HG02610 (cell line): ENCODE data around the gene ITGBL1.

Experiments used
- ATAC-seq: cut with Tn5 transposase; IDR thresholded peaks from one replicate; pipeline ENCODE4 v1.9.1; 2021; ENCODE audit warnings: mild to moderate bottlenecking, moderate library complexity; ENCODE audit not compliant: unreplicated experiment

Gene ITGBL1

GRCh38 chr13:101554420-101555125, 102.1 kb downstream of the ITGBL1 start:
- ATAC-seq, result no peak

GRCh38 chr13:101555610-101556009, 103.1 kb downstream of the ITGBL1 start:
- no peak for ATAC-seq

GRCh38 chr13:101556676-101557123, 104.2 kb downstream of the ITGBL1 start:
- ATAC-seq, result no peak

GRCh38 chr13:101565317-101565716, 112.8 kb downstream of the ITGBL1 start:
- ATAC-seq, result no peak

- ATAC-seq, result no peak
These were observed 115.4 kb downstream of the ITGBL1 start for GRCh38 chr13:101567841-101568240.

GRCh38 chr13:101569807-101570206, 117.3 kb downstream of the ITGBL1 start:
- no peak for ATAC-seq

- no peak for ATAC-seq
These were observed 117.9 kb downstream of the ITGBL1 start for GRCh38 chr13:101570410-101570809.

GRCh38 chr13:101572456-101572855, 120.0 kb downstream of the ITGBL1 start:
- no peak for ATAC-seq

GRCh38 chr13:101575581-101575980, 123.1 kb downstream of the ITGBL1 start:
- no peak for ATAC-seq

GRCh38 chr13:101576455-101576854, 124.0 kb downstream of the ITGBL1 start:
- ATAC-seq, result no peak

- ATAC-seq, result no peak
These were observed 124.5 kb downstream of the ITGBL1 start for GRCh38 chr13:101576977-101577376.

- no peak for ATAC-seq
These were observed 126.9 kb downstream of the ITGBL1 start for GRCh38 chr13:101579281-101579802.

- no peak for ATAC-seq
These were observed 131.9 kb downstream of the ITGBL1 start for GRCh38 chr13:101584331-101584730.

GRCh38 chr13:101590479-101590878, 138.0 kb downstream of the ITGBL1 start:
- no peak for ATAC-seq

- no peak for ATAC-seq
These were observed 142.5 kb downstream of the ITGBL1 start for GRCh38 chr13:101594936-101595335.

GRCh38 chr13:101596803-101597202, 144.3 kb downstream of the ITGBL1 start:
- ATAC-seq, result no peak

- ATAC-seq, result no peak
These were observed 159.3 kb downstream of the ITGBL1 start for GRCh38 chr13:101611491-101612475.

GRCh38 chr13:101612735-101613134, 160.3 kb downstream of the ITGBL1 start:
- ATAC-seq, result no peak

- no peak for ATAC-seq
These were observed 162.0 kb downstream of the ITGBL1 start for GRCh38 chr13:101614491-101614890.

- no peak for ATAC-seq
These were observed 166.1 kb downstream of the ITGBL1 start for GRCh38 chr13:101618440-101619187.

GRCh38 chr13:101621099-101621498, 168.6 kb downstream of the ITGBL1 start:
- ATAC-seq, result no peak
